WTC11 (cell line): Measurements from ENCODE around the gene POU3F1. TPM values are rescaled to one million over a fixed set of nuclear protein-coding genes. Genes with fewer than 3 reads are reported as not detected.

ENCODE experiments used
- ATAC-seq: fragments of 200-7000 bp; cut with Tn5 transposase; 2 replicates; pipeline ENCODE4 v1.10.0; 2021; ENCODE audit warnings: mild to moderate bottlenecking, moderate library complexity
- CTCF ChIA-PET: fragments of 300-600 bp; sonication (Branson Sonifier 250); formaldehyde crosslinking; loops from one replicate; lab custom pipeline; 2021; ENCODE audit warnings: antibody characterized with exemption; lab: Charles Lee
- POLR2A ChIA-PET: fragments of 350-600 bp; sonication (Branson Sonifier 250); formaldehyde crosslinking; loops from one replicate; lab custom pipeline; 2021; ENCODE audit warnings: antibody characterized with exemption; lab: Charles Lee
- DNase-seq: peaks from one replicate; pipeline ENCODE4 v3.0.0; 2021; ENCODE audit warnings: low spot score
- H3K27ac Mint-ChIP-seq: 2 replicates; pipeline ENCODE4 v1.8.0; 2021; ENCODE audit warnings: mixed read lengths
- H3K27me3 Mint-ChIP-seq: 2 replicates; pipeline ENCODE4 v1.8.0; 2021; ENCODE audit warnings: low read depth, mild to moderate bottlenecking, moderate library complexity, mixed read lengths
- H3K36me3 Mint-ChIP-seq: 2 replicates; pipeline ENCODE4 v1.8.0; 2021; ENCODE audit warnings: mixed read lengths
- H3K4me1 Mint-ChIP-seq: 2 replicates; pipeline ENCODE4 v1.8.0; 2022; ENCODE audit warnings: mixed read lengths
- H3K4me3 Mint-ChIP-seq: 2 replicates; pipeline ENCODE4 v1.8.0; 2021; ENCODE audit warnings: mild to moderate bottlenecking, moderate library complexity, mixed read lengths
- H3K9me3 Mint-ChIP-seq: 2 replicates; pipeline ENCODE4 v1.8.0; 2021; ENCODE audit warnings: mixed read lengths
- AFF4 ChIP-seq: sonication (generic); formaldehyde crosslinking; IDR thresholded peaks from 2 replicates; pipeline ENCODE4 v1.8.1; 2023; ENCODE audit warnings: mild to moderate bottlenecking, missing genetic modification reagents, borderline replicate concordance
- ATF2 ChIP-seq: sonication (generic); formaldehyde crosslinking; IDR thresholded peaks from 2 replicates; pipeline ENCODE4 v1.8.1; 2022; ENCODE audit warnings: low read depth, missing genetic modification reagents, borderline replicate concordance
- ATF6 ChIP-seq: sonication (generic); formaldehyde crosslinking; IDR thresholded peaks from 2 replicates; pipeline ENCODE4 v1.8.1; 2023; ENCODE audit warnings: mild to moderate bottlenecking, missing genetic modification reagents
- CREM ChIP-seq: sonication (generic); formaldehyde crosslinking; IDR thresholded peaks from 2 replicates; pipeline ENCODE4 v1.8.1; 2022; ENCODE audit warnings: mild to moderate bottlenecking, missing genetic modification reagents, moderate library complexity
- CTCF ChIP-seq: fragments of 200-600 bp; IDR thresholded peaks from 2 replicates; pipeline ENCODE4 v1.8.0; 2022; ENCODE audit warnings: antibody characterized with exemption
- ETV6 ChIP-seq: sonication (generic); formaldehyde crosslinking; IDR thresholded peaks from 2 replicates; pipeline ENCODE4 v1.8.1; 2022; ENCODE audit warnings: mild to moderate bottlenecking, missing genetic modification reagents
- FOXJ3 ChIP-seq: sonication (generic); formaldehyde crosslinking; IDR thresholded peaks from 2 replicates; pipeline ENCODE4 v1.9.0; 2021; ENCODE audit warnings: missing genetic modification reagents, mild to moderate bottlenecking, borderline replicate concordance
- MLX ChIP-seq: sonication (generic); formaldehyde crosslinking; IDR thresholded peaks from 2 replicates; pipeline ENCODE4 v1.8.1; 2023; ENCODE audit warnings: mild to moderate bottlenecking, missing genetic modification reagents, moderate library complexity
- NFE2L1 ChIP-seq: sonication (generic); formaldehyde crosslinking; IDR thresholded peaks from 2 replicates; pipeline ENCODE4 v1.8.1; 2023; ENCODE audit warnings: missing genetic modification reagents
- NR2C2 ChIP-seq: sonication (generic); formaldehyde crosslinking; IDR thresholded peaks from 2 replicates; pipeline ENCODE4 v1.8.0; 2022; ENCODE audit warnings: mild to moderate bottlenecking, missing genetic modification reagents
- RELA ChIP-seq: sonication (generic); formaldehyde crosslinking; IDR thresholded peaks from 2 replicates; pipeline ENCODE4 v1.8.1; 2022; ENCODE audit warnings: missing genetic modification reagents, mild to moderate bottlenecking, borderline replicate concordance
- SP1 ChIP-seq: sonication (generic); formaldehyde crosslinking; conservative IDR thresholded peaks from 2 replicates; pipeline ENCODE4 v1.8.1; 2022; ENCODE audit warnings: missing genetic modification reagents
- STAT6 ChIP-seq: sonication (generic); formaldehyde crosslinking; conservative IDR thresholded peaks from 2 replicates; pipeline ENCODE4 v1.8.1; 2023; ENCODE audit warnings: mild to moderate bottlenecking, low read depth, missing genetic modification reagents, moderate library complexity
- ZBTB43 ChIP-seq: sonication (generic); formaldehyde crosslinking; IDR thresholded peaks from 2 replicates; pipeline ENCODE4 v1.8.1; 2023; ENCODE audit warnings: mild to moderate bottlenecking, missing genetic modification reagents
- ZNF219 ChIP-seq: sonication (generic); formaldehyde crosslinking; IDR thresholded peaks from 2 replicates; pipeline ENCODE4 v1.8.0; 2023; ENCODE audit warnings: missing genetic modification reagents, mild to moderate bottlenecking, borderline replicate concordance
- ZNF232 ChIP-seq: sonication (generic); formaldehyde crosslinking; IDR thresholded peaks from 2 replicates; pipeline ENCODE4 v1.8.0; 2022; ENCODE audit warnings: mild to moderate bottlenecking, missing genetic modification reagents
- ZNF281 ChIP-seq: sonication (generic); formaldehyde crosslinking; IDR thresholded peaks from 2 replicates; pipeline ENCODE4 v1.8.0; 2023; ENCODE audit warnings: mild to moderate bottlenecking, missing genetic modification reagents
- ZSCAN18 ChIP-seq: fragments of 250-450 bp; sonication (Bioruptor Pico); IDR thresholded peaks from 2 replicates; pipeline ENCODE4 v2.1.2; 2022; ENCODE audit warnings: mild to moderate bottlenecking, moderate library complexity
- total RNA-seq: library from RNA; stranded (reverse); gene quantifications from 3 replicates; pipeline ENCODE4 v1.2.3, GENCODE V29; 2021

The POU3F1 gene
- total RNA-seq, 1 experiment from 2014 or later: 18.9 TPM

GRCh38 chr1:38076038-38076437 lies 29.4 kb upstream of the POU3F1 start:
- Mint-ChIP-seq H3K27me3 (no peaks in the 10 kb centered on the region), H3K4me1 (peaks cover 50% of the 10 kb centered on the region), H3K4me3 (no peak overlapping the region), H3K36me3 (no peaks in the 10 kb centered on the region), H3K9me3 (no peaks in the 10 kb centered on the region), H3K27ac (no peak overlapping the region)
- DNase-seq: peak; percentile 75
- CTCF ChIA-PET: interaction anchor here (1.1 to 1.5 kb wide), 4 partner anchors 29 to 427 kb away, joined by 3 to 6 read pairs (median 4); partner anchors contain the start of gene POU3F1
- peak; percentile 85 for ATAC-seq
- POLR2A ChIA-PET: interaction anchor here (1.0 kb wide), 2 partner anchors 33 to 45 kb away, joined by 3 read pairs; no protein-coding TSS in a partner anchor
- TF ChIP-seq NR2C2 (CRISPR knock-in tag) (0 out of 2 replicates have a peak, but pooled peaks have one; percentile 31), FOXJ3 (CRISPR knock-in tag) (peak; percentile 72; the same call in 1 of the 2 replicates), ATF6 (no peak), ZBTB43 (0 out of 2 replicates have a peak, but pooled peaks have one; percentile 55), ZNF219 (CRISPR knock-in tag) (peak; percentile 76; the same call in 1 of the 2 replicates), RELA (CRISPR knock-in tag) (no peak), SP1 (CRISPR knock-in tag) (no peak; the same call in 1 of the 2 replicates), ATF2 (no peak), ZNF232 (CRISPR knock-in tag) (no peak), NFE2L1 (CRISPR knock-in tag) (peak; percentile 43; the same call in 1 of the 2 replicates), AFF4 (0 out of 2 replicates have a peak, but pooled peaks have one; percentile 48), CTCF (no peak), ZNF281 (CRISPR knock-in tag) (peak; percentile 98), ETV6 (CRISPR knock-in tag) (peak; percentile 65; the same call in 1 of the 2 replicates), ZSCAN18 (no peak), CREM (peak; percentile 59; the same call in 1 of the 2 replicates), STAT6 (CRISPR knock-in tag) (no peak), MLX (no peak)
